Panc1 (cell line): ENCODE results near the gene SPANXN1. TPM values are rescaled to one million over a fixed set of nuclear protein-coding genes. Genes with fewer than 3 reads are reported as not detected.

Source experiments
- ATAC-seq: fragments of 200-7000 bp; cut with Tn5 transposase; 2 replicates; pipeline ENCODE4 v1.9.1; 2020; ENCODE audit warnings: mild to moderate bottlenecking, moderate library complexity
- BruUV-seq: library from RNA; stranded (reverse); fragments of 400-500 nt; replicated peaks from 2 replicates; lab custom pipeline; 2021; lab: Mats Ljungman, UMichigan
- CTCF ChIA-PET: fragments of 300-600 bp; sonication (Branson Sonifier 250); formaldehyde crosslinking; loops from one replicate; lab custom pipeline; 2022; ENCODE audit warnings: antibody characterized with exemption; lab: Charles Lee
- POLR2A ChIA-PET: fragments of 300-600 bp; sonication (Branson Sonifier 250); formaldehyde crosslinking; loops from one replicate; lab custom pipeline; 2022; ENCODE audit warnings: antibody characterized with exemption; lab: Charles Lee
- DNase-seq: peaks from one replicate; pipeline ENCODE4 v3.0.0-alpha.2; 2010; ENCODE audit warnings: low read depth, low spot score
- H3K27ac ChIP-seq: 2 replicates; pipeline ENCODE4 v1.5.1; 2011; ENCODE audit warnings: mild to moderate bottlenecking, low read length, inconsistent platforms
- H3K27me3 ChIP-seq: fragments of 200-500 bp; sonication (Bioruptor generic); 2 replicates; pipeline ENCODE4 v1.6.0; 2014; ENCODE audit warnings: low read length, inconsistent platforms; ENCODE audit not compliant: control insufficient read depth, insufficient read depth
- H3K36me3 ChIP-seq: fragments of 200-500 bp; sonication (Bioruptor generic); 2 replicates; pipeline ENCODE4 v1.5.1; 2014; ENCODE audit warnings: inconsistent platforms, mild to moderate bottlenecking, low read length, moderate library complexity; ENCODE audit not compliant: control insufficient read depth, insufficient read depth
- H3K4me1 ChIP-seq: 2 replicates; pipeline ENCODE4 v1.5.1; 2011; ENCODE audit warnings: inconsistent platforms, mild to moderate bottlenecking, low read length, moderate library complexity; ENCODE audit not compliant: control insufficient read depth, insufficient read depth
- H3K4me3 ChIP-seq, 2 experiments: 2 replicates each; pipeline ENCODE4 v1.5.1; 2011 to 2012; ENCODE audit warnings: low read depth in 2 of 2, low read length in 2 of 2, mild to moderate bottlenecking in 2 of 2, inconsistent platforms in 1 of 2, moderate library complexity in 1 of 2
- H3K9me3 ChIP-seq: fragments of 200-500 bp; sonication (Bioruptor generic); 2 replicates; pipeline ENCODE4 v1.5.1; 2014; ENCODE audit warnings: low read depth, mild to moderate bottlenecking, inconsistent platforms, low read length, moderate library complexity; ENCODE audit not compliant: control insufficient read depth, insufficient read depth
- CTCF ChIP-seq: fragments of 450-650 bp; IDR thresholded peaks from 2 replicates; pipeline ENCODE4 v1.5.1; 2017; ENCODE audit warnings: mild to moderate bottlenecking
- POLR2AphosphoS5 ChIP-seq: IDR thresholded peaks from 2 replicates; pipeline ENCODE4 v1.6.1; 2012; ENCODE audit warnings: mild to moderate bottlenecking, low read depth, low read length, moderate library complexity
- REST ChIP-seq, 2 experiments: IDR thresholded peaks; 2 replicates each; pipeline ENCODE4 v1.6.1; 2011 to 2012; ENCODE audit warnings: low read depth in 2 of 2, control low read depth in 1 of 2, low read length in 1 of 2, mild to moderate bottlenecking in 1 of 2, moderate library complexity in 1 of 2; ENCODE audit not compliant: insufficient read depth in 1 of 2
- SIN3A ChIP-seq: IDR thresholded peaks from 2 replicates; pipeline ENCODE4 v1.6.1; 2012; ENCODE audit warnings: low read depth, mild to moderate bottlenecking, low read length, moderate library complexity, borderline replicate concordance; ENCODE audit not compliant: insufficient read depth
- TCF7L2 ChIP-seq: IDR thresholded peaks from 2 replicates; pipeline ENCODE4 v1.6.1; 2011; ENCODE audit warnings: mild to moderate bottlenecking, low read depth, low read length, inconsistent platforms
- in situ Hi-C: cut with HindIII; loops from 2 replicates; pipeline ENCODE4 v1.10.0; 2016; ENCODE audit warnings: low sequenced_read_pairs, low pct_unique_long_range_greater_than_20kb
- intact Hi-C: fragments of 100-400 bp; cut with micrococcal nuclease; formaldehyde crosslinking; loops from one replicate; pipeline ENCODE4 v1.10.0; 2022; ENCODE audit not compliant: unreplicated experiment
- total RNA-seq: library from RNA; stranded (reverse); gene quantifications from one replicate; pipeline ENCODE4 v1.2.1, GENCODE V29; 2021; ENCODE audit not compliant: unreplicated experiment

Gene SPANXN1
- total RNA-seq, 1 experiment from 2014 or later = not detected

GRCh38 chrX:145292218-145292617, 44.9 kb downstream of the SPANXN1 start:
- POLR2A ChIA-PET = no interaction called here
- CTCF ChIA-PET = no interaction called here
- ATAC-seq = no peak
- no peaks in the 10 kb centered on the region for H3K27me3 ChIP-seq
- DNase-seq = no peak
- intact Hi-C loops (no loop called here), in situ Hi-C loops (no loop called here)
- TF ChIP-seq CTCF = no peak
- no peak for TF ChIP-seq REST (IDR thresholded peaks at IDR 0.05; ENCODE audit: insufficient read depth in 1 of 2, low read depth in 2 of 2, low read length in 1 of 2)
- no peak for TF ChIP-seq POLR2AphosphoS5
- no peak for TF ChIP-seq TCF7L2
- no peak for TF ChIP-seq SIN3A
- H3K9me3 ChIP-seq = no peaks in the 10 kb centered on the region
- H3K4me3 ChIP-seq = no peak overlapping the region
- H3K27ac ChIP-seq = no peak overlapping the region
- no peaks in the 10 kb centered on the region for H3K4me1 ChIP-seq
- no TSS peak for BruUV-seq
- H3K36me3 ChIP-seq = no peaks in the 10 kb centered on the region
